ENCODE results near the gene RFX8.

- TF ChIP-seq SIN3A (IDR thresholded peaks at IDR 0.05; ENCODE audit: borderline replicate concordance, insufficient read depth, low read length) (no peak), TAF1 (IDR thresholded peaks at IDR 0.05; ENCODE audit: borderline replicate concordance, insufficient read depth, low read length) (no peak), POLR2AphosphoS5 (IDR thresholded peaks at IDR 0.05; ENCODE audit: low read depth, low read length) (no peak)
Measured at GRCh38 chr2:101469863-101470262, 5.0 kb downstream of the RFX8 start.

All from PFSK-1 (cell line).